ENCODE data around the gene DBNDD2.

The DBNDD2 gene

DNA sequence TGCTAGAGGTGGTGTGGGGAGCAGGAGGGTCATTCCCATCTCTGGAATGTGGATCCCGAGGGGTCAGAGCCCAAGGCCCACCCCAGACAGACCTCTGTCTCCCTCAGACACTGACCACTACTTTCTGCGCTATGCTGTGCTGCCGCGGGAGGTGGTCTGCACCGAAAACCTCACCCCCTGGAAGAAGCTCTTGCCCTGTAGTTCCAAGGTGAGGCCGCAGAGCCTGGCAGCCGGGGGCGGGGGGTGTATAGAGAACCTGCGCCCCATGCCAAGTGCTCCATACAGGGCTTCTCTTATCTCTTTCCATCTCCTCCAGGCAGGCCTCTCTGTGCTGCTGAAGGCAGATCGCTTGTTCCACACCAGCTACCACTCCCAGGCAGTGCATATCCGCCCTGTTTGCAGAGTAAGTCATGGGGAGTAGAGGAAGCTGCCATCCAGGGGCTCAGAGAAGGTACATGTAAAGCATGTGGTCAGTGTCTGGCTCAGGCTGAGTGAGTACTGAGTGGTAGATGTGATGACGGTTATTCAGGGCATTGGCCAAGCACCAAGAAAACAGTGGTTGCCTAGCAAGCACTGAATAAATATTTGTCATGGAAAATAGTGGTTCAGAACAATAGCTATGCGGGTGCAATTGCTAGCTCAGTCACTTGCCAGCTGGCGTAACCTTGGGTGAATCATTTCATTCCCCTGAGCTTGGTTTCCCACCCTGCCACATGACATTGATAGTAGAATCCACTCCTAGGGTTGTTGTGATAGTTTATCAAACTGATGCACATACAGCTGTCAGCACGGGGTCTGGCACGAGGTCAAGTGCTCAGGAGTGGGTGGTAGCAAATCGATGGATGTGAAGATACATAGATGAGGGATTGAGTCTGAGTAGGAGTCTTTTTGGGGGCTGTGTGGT lies 11.4 kb downstream of the DBNDD2 start:
- DNase-seq: peak; percentile 98

DNA sequence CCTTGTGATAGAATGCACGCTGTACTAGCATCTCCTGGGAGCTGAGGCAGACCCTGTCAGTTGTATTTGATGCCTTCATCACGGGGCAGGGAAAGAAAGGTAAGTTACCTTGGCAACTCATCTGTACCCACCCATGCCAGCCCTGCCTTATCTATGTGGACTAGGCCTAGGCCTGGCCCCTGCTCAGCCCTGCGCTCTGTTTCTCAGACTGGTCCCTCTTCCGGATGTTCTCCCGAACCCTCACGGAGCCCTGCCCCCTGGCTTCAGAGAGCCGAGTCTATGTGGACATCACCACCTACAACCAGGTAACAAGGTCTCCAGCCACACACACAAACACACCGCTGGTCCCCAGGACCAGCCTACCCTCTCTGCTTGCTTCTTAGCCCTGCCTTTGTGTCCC lies 12.0 kb downstream of the DBNDD2 start:
- DNase-seq: no peak

DNA sequence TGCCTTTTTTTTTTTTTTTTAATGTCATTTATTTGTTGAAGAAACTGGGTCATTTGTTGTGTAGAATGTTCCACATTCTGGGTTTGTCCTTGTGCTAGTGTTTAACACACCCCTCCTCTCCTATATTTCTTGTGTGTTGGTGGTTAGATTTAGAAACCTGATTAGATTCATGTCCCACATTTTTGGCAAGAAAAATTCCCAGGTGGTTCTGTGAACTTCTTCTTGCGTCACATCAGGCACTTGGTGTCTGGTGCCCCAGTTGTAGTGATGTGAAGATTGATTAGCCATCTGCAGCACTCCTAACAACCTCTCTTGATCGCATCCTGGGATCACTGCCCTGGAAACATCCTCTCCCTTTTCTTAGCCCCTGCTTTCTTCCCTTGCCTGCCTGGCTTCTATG lies 15.6 kb downstream of the DBNDD2 start:
- no peak for DNase-seq

DNA sequence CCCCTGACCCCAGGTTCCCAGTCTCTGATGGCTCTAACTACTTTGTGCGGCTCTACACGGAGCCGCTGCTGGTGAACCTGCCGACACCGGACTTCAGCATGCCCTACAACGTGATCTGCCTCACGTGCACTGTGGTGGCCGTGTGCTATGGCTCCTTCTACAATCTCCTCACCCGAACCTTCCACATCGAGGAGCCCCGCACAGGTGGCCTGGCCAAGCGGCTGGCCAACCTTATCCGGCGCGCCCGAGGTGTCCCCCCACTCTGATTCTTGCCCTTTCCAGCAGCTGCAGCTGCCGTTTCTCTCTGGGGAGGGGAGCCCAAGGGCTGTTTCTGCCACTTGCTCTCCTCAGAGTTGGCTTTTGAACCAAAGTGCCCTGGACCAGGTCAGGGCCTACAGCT lies 17.5 kb downstream of the DBNDD2 start:
- DNase-seq: no peak

DNA sequence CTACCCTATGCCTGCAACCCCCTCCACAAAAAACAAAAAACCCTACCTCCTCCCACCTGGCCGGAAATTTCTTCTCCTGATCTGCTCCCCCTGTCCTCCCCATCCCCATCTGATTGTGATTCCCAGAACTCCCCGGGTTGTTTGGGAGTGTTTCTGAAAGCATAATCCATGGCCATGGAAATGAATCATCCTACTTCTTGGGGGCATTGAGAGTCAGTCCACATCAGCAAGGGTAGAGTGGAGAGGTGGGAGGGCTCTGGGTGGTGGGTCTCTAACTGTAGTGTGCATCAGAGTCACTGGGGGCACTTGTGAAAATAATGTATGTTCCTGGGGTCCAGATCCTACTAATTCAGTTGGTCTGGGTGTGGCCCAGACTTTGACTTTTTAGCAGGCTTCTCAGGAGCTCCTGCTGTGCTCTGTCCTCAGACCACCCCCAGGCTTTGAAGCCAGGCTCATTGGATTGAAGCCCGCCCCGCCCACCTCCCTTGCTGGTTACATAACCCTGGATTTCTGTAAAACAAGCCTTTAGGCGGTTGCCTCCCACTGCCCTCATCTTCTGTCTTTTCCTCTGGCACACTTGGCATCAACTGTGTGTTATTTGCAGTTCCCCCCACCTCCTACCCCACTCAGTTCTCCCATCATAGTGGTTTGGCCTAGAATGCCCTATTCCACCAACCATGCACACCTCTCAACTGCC lies 18.4 kb downstream of the DBNDD2 start:
- no peak for DNase-seq

DNA sequence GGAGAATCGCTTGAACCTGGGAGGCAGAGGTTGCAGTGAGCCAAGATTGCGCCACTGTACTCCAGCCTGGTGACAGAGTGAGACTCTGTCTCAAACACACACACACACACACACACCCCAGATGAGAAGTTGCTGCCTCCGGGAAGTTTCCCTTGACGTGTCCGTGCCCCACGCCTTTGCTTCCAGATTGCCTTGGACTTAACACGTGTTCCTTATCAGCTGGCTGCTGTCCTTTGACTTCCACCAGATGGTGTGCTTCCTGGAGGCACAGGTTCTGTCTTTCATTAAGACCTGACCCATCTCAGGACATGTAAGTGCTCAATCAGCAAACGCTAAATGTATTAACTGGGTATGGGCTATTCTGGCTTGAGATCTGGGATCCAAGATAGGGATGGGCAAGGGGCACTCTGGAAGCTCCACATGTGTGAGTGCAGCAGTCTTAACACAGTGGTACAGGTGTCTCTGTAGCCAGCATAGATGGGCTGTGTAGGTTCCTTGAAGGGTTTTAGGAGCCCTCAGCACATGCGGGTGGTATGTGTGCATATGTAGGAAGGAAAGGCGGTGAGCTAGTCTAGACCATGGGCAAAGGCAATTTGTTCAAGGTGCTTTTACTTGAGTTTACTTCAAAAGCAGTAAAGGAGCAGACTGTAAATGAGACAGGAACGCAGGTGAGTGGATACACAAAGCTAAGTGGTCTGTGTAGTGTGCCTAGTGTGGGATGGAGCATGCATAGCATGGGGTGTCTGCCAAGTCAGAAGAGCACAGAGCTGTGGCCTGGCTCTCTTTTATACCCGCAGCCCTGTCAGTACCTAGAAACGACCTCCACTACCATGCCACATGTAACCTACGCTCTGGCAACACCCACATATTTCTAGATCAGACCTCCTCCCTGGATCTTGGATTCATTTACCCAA lies 19.4 kb downstream of the DBNDD2 start:
- no peak for DNase-seq

DNA sequence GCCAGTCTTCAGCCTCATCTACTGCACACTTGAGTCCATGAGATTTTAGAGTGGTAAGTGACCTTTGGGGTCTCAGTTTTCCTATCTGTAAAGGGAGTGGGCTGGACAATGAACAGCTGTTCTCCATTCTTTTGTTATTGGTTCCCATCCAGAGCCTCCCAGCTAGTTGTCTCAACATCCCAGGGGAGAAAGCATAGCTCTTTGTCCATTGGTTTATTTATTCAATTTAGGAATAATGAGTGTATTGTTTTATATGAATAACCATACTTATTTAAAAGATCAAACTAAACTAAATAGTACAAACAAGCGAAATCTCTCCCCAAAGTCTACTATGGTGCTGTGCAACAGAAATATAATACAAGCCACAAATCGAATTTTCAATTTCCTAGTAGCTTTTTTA lies 21.5 kb downstream of the DBNDD2 start:
- no peak for DNase-seq

DNA sequence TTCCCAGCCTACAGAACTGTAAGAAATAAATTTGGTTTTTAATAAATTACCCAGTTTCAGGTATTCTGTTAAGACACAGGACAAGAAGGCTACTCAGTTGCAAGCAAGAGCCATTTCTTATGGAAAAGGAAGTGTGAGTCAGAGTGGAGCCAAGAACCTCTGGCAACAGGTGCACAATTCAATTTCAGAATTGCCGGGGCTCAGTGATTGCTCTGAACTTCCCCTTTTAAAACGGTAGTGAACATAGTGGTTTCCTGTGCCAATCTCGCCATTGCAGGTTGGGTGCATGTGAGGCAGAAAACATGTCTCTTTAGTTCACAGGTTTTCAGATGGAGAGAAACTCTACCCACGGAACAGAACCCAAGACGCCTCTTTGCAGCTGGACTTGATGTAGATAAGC lies 24.2 kb downstream of the DBNDD2 start:
- DNase-seq: no peak

DNA sequence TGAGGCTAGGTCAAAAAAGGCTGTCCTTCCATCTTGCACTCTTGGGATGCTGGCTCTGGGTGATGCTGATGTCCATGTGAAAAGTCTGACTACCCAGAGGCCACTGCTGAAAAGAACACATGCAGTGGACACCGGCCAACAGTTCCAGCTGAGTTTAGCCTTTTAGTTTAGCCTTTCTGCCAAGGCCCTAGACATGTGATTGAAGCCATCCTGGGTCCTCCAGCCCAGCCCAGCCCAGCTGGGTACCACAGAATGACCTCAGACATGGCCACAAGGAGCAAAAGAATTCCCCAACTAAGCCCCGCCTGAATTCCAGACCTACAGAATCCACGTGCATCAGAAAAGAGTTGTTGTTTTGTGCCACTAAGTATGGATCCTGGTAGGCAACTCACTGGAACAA lies 25.2 kb downstream of the DBNDD2 start:
- no peak for DNase-seq

DNA sequence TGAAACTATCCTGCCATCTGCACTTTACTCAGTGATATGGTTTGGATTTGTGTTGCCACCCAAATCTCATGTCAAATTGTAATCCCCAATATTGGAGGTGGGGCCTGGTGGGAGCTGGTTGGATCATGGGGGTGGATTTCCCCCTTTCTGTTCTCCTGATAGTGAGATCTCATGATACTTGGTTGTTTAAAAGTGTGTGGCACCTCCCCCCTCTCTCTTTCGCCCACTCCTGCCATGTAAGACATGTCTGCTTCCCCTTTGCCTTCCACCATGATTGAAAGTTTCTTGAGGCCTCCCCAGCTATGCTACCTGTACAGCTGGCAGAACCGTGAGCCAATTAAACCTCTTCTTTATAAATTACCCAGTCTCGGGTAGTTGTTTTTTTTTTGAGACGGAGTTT lies 25.9 kb downstream of the DBNDD2 start:
- DNase-seq: no peak

DNA sequence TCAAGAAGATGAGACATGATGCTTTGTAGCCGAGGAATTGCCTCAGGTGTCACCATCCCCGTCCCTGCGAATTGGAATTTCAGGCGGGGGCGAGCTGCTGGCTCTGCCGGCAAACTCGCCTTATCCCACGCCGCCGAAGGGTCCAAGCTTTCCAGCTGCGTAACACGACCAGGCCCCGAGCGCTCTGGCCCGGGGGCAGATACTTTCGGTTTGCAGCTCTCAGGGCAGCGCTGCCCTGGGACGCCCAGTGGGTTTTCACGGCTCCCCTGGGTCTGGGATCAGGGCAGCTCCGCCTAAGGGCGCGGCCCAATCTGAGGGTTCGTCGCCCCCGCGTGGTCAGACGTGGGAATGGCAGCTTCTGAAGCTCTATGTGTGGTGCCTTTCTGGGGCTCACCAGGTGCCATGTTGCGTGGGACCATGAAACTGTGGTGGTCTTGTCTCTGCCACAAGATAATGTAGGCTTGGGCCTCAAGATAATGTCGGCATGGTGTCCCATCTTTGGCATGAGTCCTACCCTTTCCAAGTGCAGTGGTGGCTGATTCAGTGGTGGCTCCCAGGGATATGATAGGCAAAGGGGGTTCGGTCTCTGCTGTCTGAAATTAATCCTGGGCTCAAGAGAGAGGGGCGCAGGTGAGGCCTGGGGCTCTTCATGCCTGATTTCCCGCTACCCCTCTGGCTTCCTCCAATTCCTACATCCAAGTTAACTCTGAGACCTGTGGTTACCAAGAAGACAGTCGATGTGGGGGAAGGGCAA lies 28.8 kb downstream of the DBNDD2 start:
- peak; percentile 8 for DNase-seq

DNA sequence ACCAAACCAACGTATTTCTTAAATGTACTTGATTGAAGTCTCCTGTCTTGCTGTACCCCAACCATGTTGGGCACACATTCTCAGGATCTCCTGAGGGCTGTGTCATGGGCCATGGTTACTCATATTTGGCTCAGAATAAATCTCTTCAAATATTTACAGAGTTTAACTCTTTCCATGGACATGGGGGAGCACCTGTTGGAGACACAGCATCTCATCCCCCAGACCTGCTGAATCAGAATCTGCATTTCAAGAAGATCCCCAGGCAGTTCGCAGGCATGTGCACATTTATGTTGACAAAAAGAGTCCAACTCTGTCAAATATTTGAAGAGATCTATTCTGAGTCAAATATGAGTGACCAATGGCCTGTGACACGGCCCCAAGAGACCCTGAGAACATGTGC lies 32.3 kb downstream of the DBNDD2 start:
- DNase-seq: no peak

DNA sequence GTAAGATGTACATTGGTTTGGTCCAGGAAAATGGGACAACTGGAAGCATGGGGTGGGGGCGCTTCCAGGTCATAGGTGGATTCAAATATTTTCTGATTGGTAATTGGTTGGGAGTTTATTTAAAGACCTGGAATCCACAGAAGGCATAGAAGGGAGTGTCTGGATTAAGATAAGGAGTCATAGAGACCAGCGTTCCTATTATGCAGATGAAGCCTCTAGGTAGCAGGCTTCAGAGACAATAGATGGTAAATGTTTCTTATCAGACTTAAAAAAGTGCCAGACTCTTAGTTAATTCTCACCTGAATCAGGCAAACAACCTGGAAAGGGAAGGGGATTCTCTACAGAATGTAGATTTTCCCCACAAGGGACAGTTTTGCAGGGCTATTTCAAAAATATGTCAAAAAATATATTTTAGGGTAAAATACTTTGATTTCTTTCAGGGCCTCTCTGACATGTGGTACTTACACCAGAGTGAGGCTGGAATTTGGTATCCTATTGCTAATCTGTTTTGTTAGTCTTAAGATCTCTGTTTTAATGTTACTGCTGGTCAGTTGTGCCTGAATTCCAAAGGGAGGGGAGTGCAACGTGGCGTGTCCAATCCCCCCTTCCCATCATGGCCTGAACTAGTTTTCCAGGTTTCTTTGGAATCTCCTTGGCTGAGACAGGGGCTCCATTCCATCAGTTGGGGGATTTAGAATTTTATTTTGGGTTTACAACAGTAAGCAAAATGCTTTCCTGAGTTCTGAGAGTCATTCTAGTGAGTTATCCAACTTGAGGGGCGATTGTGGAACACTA lies 33.0 kb downstream of the DBNDD2 start:
- no peak for DNase-seq

DNA sequence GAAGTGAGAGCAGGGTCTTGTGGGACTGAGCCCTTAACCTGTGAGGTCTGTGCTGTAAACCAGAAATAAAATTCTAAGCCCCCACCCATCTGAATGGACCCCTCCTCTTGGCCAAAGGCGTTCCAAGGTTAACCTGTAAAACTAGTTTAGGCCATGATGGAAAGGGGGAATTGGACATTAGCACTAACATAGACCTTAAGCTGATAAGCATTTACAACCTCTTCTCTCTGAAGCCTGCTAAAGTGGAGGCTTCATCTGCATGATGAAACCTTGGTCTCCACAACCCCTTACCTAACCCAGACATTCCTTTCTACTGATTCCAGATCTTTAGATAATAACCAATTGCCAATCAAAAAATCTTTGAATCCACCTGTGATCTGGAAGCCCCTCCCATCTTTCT lies 33.7 kb downstream of the DBNDD2 start:
- no peak for DNase-seq

DNA sequence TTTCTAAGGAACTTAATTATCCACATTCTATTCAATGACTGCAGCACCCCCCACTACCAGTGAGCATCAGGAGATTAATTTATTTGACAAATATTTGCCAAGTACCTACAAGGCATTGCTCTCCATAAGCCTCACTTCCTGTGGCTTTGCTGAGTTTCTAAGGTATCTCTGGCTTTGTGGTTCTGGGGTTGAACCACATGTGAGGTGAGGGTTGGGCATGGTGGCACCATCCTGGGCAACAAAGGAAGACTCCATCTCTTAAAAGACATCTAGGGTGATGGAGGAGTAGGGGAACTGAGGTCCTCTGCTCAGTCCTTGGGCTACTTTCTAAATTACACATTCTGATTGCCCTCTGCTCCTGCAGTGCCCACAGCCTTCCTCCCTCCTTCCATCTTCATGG lies 36.0 kb downstream of the DBNDD2 start:
- DNase-seq: no peak

DNA sequence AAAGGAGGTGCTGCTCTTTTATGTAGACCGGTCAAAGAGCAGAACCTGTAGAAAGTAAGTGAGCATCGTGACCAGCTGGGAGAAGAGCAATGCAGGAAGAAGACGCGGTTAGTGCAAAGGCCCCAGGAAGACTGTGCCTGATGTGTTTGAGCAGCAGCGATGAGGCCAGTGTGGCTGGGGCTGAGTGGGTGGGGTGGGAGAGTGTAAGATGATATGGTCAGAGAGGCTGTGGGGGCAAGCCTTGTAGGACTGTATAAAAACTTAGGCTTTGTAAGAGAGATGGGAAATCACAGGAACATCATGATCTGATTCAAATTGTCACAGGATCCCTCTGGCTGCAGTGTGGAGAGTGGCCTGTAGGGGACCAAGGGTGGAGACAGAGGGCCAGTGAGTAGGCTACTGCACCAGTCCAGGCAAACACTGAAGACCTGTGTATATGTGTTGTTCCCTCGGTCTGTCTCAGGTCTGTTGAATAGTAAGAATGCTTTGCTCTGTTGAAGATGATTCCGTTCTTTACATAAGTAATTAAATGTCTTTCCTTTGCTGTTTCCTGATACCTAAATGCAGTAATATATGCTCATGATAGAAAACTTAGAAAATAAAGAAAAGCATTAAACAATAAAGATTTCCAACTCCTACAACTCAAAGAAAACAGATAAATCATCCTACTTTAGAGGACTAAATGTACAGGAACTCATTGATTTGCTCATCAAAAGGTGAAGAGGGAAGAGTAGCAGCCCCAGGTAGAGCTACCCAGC lies 37.9 kb downstream of the DBNDD2 start:
- DNase-seq: no peak

DNA sequence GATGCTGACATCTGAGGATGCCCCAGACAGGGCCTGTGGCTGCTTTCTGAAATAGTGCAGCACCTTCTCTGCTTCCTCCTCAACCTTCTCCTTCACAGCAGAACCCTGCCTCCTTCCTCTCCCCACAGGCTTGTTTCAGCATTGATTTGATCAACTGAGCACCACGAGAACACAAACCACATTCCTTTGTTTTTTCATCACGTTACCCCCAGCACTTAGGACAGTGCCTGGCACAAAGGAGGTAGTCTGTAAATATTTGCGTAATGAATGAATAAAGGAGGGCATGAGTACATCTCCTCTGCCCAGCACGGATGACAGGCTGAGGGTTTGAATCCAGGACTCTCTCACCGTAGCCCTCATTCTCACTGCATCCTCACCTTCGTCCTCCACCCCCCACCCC lies 40.2 kb downstream of the DBNDD2 start:
- DNase-seq: no peak

DNA sequence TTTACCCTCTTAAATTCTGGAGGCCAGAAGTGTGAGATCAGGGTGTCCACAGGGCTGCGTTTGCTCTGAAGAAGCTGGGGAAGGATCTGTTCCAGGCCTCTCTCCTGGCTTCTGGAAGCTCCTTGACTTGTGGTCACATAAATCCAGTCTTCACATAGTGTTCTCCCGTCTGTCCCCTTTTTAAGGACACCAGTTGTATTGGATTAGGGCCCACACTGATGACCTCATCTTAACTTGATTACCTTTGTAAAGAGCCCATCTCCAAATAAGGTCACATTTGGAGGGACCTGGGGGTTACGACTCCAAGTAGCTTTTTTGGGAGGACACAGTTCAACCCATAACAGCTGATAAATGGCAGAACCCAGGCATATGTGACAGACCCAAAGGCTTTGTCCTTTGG lies 41.4 kb downstream of the DBNDD2 start:
- DNase-seq: no peak

DNA sequence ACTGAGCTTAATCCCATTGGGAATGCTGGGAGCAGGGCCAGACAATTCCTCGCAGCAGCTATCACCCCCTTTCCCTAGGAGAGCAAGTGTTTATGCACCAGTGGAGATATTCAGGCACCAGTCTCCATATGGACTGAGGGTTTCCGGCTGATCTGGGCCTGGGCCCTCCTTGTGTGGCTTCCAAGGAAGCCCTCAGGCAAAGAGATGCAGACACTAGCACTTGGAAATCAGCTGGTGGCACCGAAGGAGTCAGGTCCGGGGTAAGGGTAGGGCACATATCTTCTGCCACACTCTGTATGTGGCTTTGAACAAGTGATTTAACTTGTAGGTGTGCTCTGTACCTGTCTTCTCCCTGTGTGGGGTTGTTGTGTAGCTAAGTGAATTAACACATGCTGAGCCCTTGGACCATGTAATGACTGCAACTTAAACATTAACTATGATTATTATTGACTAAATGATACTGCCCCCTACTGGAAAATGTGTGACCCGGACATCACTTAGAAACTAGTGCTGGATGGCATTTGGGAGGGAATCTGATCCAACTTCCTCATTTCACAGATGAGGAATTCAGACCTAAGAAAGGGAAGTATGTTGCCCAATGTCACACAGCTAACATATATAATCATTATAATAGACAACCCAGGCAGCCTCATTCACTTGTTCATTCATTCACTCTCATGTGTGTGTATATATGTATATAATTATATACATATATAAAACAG lies 42.2 kb downstream of the DBNDD2 start:
- peak; percentile 31 for DNase-seq

DNA sequence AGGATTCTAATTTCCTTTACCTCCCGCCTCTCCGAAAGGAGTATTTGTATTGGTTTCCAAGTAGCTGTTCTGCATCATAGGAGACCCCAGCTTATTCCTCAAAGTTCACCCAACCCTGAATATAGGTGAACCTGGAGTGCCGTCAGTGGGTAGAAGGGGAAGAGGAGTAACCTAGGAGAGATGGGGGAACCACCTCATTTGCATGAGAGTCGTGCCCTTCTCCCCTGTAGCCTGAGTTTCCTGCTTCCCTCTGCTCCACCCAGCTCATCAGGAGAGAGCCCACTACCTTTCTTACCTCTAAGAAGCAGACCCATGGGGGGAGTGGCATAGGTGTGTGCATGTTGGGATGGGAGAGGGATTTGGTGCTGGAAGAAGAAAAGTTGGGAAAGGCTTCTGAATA lies 44.1 kb downstream of the DBNDD2 start:
- DNase-seq: no peak

Measured in NCI-H2081 treated with DMSO at 0.1 percent for 48 hours (cell line).